ENCODE results near the gene DLGAP1.
A peak's percentile ranks its signal among the peaks of the same experiment; 100 is the strongest.

The DLGAP1 gene

DNA sequence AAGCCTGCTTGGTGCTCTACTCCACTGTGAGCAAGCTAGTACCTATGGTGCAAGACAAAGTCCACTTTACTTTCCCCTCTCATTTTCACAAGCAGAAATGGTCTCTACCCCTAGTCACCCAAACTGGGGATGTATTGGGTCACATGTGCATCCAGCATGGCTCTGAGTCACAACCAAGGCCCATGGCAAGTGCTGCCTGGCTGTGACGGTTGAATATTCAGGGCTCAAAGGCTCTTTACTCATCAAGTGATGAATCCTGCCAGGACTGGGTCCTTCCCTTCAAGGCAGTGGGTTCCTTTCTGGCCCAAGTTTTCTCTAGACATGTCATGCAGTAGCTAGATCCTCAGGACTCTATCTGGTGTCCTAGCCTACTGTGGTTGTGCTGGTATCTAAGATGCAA is 311.5 kb downstream of the DLGAP1 start:
- DNase-seq: no peak

DNA sequence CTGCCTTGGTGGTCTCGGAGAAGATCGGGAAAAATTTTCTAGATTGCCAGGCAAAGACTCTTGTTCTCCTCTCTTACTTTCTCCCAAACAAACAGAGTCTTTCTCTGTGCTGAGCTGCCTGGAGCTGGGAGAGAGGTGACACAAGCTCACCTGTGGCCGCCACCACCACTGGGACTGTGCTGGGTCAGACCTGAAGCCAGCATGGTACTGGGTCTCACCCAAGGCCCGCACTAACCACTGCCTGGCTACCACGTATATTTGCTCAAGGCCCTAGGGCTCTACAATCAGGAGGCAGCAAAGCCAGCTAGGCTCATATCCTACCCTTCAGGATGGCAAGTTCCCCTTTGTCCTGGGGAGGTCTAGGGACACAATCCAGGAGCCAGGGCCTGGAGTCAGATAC is 312.2 kb downstream of the DLGAP1 start:
- DNase-seq: no peak

DNA sequence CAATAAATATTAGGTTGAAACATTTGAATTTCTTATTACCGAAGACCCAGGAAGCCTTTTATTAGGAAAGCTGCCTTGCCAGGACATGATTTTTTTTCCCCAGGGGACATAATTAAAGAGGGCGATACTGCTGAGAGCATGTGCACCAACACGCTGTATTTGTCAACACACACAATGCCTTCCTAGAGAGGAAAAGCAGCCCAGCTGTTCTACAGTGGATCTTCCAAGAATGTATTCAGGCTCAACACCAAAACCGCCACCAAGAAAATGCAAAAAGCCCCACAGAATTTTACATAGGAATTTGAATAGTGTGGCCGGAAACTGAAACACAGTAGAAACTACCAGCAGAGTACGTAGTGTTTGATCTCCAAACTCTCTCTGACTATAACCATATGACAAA is 320.4 kb downstream of the DLGAP1 start:
- DNase-seq: no peak

GRCh38 chr18:4130734-4131719 is 324.1 kb downstream of the DLGAP1 start:
- DNase-seq: no peak

- DNase-seq: no peak
Measured at GRCh38 chr18:4126939-4127338, 328.2 kb downstream of the DLGAP1 start.

DNA sequence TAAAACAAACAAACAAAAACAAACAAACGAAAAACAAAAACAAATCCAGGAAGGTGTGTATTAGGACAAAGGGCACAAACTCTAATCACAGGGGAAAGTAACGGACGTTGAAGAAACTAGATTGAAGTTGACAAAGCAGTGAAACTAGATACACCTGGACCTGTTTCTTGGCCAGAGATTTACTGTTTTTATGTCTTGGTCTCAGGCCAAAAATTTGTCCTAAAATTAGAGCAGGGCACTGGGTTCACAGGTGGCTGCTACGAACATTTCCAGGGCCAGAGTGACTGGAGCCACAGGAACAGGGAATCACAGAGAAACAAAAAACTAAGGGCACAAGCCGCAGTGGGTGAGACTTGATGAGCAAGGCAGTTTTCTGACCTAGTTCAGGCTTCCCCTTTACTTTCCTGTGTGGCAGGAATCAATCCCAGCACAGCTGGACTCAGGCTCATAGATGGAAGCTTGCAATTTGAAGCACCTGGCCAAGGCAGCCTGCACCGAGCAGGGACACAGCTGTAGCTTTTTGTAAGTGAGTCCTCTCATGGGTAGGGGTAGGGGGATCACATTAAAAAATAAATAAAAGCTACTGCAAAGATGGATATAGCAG is 329.4 kb downstream of the DLGAP1 start:
- DNase-seq: no peak

GRCh38 chr18:4125224-4125623 is 329.9 kb downstream of the DLGAP1 start:
- no peak for DNase-seq

- no peak for DNase-seq
Measured at GRCh38 chr18:4119813-4120212, 335.3 kb downstream of the DLGAP1 start.

GRCh38 chr18:4119127-4119648 is 335.9 kb downstream of the DLGAP1 start:
- DNase-seq: no peak

GRCh38 chr18:4108016-4108415 is 347.1 kb downstream of the DLGAP1 start:
- DNase-seq: no peak

DNA sequence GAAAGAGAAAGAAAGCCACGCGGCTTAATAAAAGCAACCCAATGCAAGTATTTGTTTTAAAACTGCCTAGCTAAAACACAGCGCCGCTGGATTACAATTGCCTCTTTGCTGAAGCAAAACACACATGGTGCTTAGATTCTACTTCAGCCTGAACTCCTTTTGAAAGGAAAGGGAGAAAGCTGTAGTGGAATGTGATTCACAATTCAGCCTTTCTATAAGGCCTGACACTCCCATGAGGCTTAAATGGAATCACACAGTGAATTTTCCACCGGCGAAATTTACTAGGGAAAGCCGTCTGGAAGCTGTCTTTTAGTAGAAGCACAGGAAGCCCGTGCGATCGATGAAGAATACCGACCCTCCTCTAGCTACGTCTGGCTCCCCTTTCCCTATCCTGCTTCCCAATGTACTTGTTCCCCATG is 348.0 kb downstream of the DLGAP1 start:
- no peak for DNase-seq

DNA sequence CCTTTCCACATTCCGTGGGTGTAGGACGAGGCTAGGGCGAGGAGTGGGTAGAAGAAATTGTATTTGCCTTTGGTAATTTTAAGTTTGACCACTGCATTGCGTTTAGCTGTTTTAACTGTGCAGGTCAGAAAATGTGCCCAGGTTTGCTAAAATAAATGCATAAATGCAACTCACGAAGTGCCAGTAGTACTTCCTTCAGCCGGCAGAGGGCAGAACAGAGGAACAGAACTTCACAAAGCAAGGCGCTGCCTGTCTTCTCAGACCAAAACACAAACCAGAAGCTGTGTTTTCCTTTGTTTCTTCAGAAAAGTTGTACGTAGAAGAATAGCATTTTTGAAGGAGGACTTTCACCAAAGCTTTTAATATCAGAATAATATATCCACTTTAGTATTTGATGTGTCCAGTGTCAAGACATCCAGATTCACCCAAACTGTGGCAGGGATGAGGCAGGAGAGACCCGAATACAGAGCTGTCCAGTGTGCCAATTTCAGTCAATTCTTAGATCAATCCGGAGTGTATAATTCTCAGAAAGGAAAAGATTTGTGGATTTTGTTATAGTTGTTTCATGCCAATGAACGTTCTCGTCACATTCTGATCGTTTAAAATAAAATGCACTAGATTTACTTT is 348.6 kb downstream of the DLGAP1 start:
- peak; percentile 26 for DNase-seq

GRCh38 chr18:4102901-4103300 is 352.2 kb downstream of the DLGAP1 start:
- DNase-seq: no peak

DNA sequence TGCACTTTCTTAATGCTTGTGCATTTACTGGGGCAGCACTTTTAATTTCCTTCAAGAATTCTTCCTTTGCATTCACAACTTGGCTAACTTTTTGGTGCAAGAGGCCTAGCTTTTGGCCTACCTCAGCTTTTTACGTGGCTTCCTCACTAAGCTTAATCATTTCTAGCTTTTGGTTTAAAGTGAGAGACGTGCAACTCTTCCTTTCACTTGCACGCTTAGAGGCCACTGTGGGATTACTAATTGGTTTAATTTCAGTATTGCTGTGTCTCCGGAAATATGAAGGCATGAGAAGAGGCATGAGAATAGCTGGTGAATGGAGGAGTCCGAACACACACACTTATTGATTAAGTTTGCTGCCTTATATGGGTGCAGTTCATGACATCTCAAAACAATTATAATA is 354.1 kb downstream of the DLGAP1 start:
- DNase-seq: no peak

DNA sequence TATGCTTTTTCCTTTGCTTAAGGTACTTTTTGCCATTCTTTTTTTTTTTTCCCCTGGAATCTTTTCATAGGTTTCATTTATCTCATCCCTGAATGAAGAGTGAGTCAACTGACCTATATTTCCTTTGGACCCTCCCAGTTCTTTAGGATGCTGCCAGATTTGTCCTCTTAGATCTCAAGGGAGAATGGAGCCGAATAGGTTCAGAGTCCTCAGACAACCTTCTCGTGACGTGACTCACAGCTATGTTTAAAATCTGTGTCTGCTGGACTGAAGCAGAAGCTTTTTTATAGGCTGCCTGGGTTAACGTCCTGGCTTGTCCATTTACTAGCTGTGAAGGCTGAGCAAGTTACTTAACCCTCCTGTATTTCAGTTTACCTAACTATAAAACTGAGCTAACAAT is 358.6 kb downstream of the DLGAP1 start:
- DNase-seq: no peak

DNA sequence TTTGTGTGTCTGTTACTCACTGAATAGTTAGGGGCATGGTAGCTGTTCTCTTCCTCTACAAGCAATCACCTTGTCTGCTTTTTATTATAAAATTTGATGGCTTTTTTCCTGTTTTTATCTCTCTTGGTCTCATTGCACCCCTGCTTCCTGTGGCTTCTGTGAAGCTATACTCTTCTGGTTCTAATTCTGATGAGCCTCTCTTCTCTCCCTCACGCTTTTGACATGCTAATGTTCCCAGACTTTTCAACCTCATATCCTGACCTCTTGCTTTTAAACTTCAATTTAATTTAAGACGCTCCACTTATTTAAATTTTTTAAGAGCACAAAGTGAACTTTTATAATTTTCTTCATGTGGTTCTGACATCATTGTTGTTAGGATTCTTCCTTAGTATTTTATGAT is 361.4 kb downstream of the DLGAP1 start:
- no peak for DNase-seq

DNA sequence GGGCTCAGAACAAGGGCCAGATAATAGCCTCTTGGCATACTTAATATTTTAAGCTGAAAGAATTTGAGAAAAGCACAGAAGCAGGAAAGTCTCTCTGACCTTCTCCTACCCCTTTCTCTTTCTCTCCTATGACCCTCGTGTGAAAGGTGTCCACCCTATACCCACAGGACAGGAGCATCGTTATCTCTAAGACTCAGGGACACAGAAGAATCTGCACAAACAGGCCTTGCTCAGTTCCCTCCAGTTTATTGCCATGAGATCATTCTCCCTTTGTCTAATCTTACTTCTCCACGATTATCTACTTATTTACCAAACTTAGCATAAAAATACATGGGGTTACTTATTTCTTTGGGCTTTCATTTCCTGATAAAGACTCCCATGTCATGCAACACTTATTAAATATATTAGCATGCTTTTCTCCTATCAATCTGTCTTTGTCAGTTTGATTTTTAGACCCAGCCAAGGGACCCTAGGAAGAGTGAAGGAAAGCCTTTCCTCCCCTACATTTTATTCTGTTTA is 370.7 kb downstream of the DLGAP1 start:
- DNase-seq: no peak

- DNase-seq: no peak
Measured at GRCh38 chr18:4078246-4078645, 376.9 kb downstream of the DLGAP1 start.

DNA sequence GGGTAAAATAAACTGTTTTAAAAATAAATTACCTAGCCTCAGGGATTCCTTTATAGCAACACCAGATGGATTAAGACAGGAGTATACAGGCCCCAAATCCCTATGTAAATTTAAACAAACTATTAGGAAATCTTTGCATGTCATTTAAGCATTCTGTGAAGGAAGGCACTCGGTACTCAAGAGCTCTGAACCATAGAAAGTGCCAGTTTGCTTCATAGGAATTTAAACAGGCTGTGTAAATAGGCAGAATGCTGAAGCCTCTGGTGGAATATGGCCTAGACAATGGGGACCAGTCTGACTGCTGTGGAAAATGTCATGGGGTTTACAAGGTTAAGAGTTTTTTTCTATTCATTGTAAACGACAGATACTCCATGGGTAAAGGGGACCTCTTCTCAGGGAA is 377.4 kb downstream of the DLGAP1 start:
- no peak for DNase-seq

DNA sequence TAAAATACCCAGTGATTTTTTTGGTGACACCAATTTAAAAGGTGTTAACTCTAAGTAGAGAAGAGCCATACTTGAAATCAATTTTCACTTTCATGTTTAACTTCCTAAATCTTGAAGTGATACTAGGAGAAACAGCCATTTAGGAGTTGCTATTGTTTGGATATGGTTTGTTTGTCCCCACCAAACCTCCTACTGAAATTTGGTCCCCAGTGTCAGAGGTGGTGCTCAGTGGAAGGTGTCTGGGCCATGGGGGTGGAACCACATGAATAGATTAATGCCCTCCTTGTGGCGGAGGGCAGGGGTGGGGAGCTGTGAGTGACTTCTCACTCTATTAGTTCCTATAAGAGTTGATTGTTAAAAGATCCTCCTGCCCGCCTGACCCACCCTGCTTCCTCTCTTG is 377.9 kb downstream of the DLGAP1 start:
- DNase-seq: no peak

DNA sequence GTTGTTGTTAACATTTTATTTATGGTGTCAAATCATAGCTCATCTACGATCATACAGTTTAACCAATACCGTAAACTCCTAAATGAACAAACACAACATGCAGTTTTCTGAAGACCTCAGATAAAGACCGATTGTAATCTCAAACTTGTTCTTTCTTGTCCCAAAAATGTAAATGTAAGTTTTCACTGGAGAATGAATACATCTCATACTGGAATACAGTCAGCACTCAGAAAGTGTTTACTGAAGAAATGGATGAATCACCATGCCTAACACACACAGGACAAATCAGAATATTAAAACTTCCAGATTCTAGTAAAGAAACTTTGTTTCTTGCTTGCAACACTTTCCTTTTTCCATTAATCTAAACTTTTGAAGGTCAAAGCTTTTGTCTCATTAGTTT is 380.5 kb downstream of the DLGAP1 start:
- no peak for DNase-seq

- no peak for DNase-seq
Measured at GRCh38 chr18:4069183-4069582, 385.9 kb downstream of the DLGAP1 start.

DNA sequence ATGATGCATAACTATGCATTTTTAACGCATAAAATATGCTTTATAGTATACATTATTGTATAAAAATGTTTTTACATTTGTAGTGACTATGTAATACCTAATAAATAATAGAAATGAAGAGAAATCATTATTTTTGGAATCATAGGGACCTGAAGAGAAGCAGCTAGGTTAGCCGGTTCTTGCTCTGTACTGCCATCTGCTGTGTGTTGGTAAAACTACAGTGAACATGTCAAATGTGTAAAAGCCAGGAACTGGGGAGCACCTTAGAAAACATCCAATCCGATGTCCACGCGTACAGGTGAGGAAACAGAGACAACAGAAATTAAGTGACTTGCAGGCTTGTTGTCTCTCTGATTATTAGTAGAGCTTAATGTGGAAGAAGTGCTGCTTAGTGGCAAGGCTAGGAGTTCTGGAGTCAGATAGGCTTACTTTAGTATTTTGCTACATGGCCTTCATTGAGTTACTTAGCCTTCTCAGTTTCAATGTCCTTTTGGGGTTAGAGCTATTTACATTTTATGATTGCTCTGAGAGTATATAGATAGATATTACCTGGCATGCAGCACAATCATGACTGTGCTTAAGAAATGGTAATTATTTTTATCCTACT is 386.5 kb downstream of the DLGAP1 start:
- no peak for DNase-seq

All from effector CD4-positive, alpha-beta T cell (primary cell).